NCI-H1930 (cell line): ENCODE data around the gene MORC2.
A peak's percentile ranks its signal among the peaks of the same experiment; 100 is the strongest.

Experiments
- DNase-seq, 2 experiments: peaks; one replicate each; lab custom pipeline; 2025; lab: John Stamatoyannopoulos, UW

The MORC2 gene

DNA sequence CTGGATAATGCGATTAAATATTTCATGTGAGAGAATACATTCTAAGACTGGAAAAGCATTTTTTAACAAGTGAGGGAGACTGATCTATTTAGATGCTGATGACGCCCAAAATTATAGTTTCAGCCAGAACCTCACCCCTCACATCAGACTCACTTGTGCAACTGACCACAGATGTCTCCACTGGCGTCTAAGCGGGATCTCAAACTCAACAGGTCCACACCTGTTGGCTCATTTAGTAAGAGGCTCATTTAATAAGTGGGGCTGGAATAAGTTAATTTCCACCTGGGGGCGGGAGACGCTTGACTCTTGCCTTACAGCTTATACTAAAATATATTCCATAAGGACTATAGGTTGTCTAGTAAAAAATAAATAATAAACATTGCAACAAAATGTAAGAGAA lies 47.5 kb downstream of the MORC2 start:
- no peak for DNase-seq

DNA sequence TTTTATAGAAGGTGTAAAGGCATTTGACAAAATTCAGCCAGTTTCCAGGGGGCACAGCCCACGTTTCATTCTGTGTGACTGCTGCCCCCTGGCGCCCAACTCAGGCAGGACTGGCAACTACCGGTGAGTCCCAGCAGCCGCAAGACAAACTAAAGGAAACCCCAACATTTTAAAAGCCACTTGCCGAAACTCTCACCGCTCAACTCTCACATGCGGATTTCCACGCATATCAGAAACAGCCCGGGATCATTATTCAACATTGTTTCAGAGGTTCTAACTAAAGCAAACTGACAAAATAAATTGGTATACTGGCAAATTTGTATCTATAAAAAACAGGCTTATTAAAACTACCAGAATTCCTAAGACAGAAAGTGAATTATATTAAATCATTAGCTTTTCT lies 48.2 kb downstream of the MORC2 start:
- peak in 1 of 2 experiments; percentile 60 for DNase-seq

DNA sequence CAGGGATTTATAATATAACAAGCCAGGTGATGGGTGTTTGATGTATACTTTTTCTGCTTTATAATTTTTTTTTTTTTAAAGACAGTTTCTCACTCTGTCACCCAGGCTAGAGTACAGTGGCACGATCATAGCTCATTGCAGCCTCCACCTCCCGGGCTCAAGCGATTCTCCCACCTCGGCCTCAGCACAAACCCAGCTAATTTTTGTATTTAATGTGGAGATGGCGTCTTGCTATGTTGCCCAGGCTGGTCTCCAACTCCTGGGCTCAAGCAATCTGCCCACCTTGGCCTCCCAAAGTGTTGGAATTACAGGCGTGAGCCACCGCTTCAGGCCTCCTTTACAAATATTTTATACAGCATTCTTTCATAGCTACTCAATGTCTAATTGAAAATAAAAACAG lies 48.6 kb downstream of the MORC2 start:
- DNase-seq, result no peak

DNA sequence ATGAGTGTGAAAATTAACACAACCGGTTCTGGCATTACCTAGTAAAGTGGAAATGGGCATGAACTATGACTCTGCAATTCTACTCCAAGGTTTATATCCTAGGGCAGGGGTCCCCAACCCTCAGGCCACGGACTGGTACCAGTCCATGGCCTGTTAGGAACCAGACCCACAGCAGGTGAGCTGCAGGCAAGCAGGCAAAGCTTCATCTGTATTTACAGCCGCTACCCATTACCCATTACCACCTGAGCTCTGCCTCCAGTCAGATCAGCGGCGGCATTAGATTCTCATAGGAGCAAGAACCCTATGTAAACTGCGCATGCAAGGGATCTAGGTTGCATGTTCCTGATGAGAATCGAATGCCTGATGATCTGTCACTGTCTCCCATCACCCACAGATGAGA lies 49.8 kb downstream of the MORC2 start:
- DNase-seq, result no peak

DNA sequence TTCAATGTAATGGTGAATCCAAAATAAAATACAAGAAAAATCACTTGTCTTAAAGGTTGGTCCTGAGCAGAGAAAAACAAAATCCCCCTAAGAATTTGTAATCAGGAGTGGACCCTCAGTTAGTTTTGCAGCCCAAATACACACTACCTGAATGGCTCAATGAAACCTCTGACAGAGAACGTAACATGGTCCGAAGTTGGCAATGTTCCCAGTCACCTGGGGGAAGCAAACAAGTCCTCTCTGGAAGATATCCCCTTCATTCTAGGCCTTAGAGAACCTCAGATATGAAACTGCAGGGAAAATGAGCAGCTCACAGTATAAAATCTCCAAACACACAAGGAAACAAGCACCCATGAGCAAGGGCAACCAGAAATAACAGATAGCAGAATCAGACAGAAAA lies 58.2 kb downstream of the MORC2 start:
- DNase-seq, result no peak

DNA sequence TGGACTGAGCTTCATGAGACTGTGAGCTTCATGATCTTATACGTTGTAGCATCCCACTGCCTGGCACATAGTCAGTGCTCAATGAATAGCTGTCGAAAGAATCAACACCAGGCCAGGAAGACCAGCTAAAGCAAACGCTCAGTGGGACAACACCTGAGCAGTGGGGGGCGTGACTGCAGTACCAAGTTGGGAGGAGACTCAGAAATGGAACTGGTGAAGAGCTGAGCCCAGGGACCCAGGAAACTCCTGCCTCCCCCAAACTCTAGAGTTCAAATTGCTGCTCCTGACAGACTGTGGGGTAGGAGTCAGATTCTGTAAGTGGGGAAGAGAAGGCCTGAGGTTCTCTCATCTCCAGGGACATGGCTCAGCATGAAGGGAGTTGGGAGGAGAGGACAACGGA lies 59.3 kb downstream of the MORC2 start:
- DNase-seq, result no peak

DNA sequence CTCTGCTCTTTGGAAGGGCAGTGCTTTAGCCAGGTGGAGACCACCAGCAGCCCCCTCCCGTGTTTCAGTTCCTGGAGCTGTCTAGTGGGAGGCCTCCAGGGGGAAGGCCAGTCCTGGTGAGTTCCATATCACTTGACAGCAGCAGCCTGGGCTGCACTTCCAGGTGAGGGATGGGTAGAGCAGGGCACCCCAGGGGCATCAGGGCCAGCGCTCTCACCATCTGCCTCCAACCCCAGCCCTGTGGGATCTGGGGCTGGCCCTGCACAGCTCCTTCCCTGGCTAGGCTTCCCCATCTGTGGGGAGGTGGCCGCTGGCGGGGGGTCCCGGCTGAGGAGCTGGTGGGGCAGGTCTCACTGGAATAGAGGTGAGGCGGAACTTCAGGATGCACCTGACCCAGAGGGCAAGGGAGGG lies 60.5 kb downstream of the MORC2 start:
- DNase-seq, result no peak

DNA sequence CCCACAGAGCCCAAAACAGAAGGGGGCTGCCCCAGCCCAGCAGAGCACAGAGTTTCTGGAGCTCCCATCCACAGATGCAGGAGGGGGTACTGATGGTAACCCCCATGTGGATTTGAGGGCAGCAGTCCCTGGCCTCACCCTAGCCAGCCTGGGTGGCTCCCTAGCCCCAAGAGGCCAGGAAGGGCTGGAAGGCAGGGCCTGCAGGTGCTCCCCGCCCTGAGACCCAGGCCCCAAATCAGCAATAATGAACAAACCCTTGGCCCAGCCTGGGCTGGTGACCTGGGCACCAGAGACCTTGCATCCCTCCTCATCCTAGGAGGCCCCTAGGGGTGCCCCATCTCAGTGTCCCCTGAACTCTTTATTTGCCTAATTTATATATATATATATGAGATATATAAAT lies 61.6 kb downstream of the MORC2 start:
- DNase-seq, result no peak

DNA sequence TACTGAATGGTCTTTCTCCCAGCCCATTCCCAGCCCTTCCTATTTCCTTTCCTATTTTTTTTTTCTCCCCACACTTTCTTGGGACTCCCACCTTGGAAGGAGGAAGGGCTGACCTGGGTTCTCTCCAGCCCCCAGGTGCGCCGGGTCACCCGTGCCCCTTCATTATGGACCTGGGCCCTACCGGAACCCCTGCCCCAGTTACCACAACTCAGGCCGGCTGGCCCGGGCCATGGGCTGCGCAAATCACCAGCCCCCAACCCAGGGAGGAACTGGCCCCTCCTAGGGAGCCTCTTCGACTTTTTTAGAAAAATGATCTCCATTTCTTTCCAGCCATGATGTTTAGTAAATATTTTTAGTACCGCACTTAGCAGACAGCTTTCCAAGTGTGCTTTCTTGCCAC lies 62.2 kb downstream of the MORC2 start:
- no peak for DNase-seq

DNA sequence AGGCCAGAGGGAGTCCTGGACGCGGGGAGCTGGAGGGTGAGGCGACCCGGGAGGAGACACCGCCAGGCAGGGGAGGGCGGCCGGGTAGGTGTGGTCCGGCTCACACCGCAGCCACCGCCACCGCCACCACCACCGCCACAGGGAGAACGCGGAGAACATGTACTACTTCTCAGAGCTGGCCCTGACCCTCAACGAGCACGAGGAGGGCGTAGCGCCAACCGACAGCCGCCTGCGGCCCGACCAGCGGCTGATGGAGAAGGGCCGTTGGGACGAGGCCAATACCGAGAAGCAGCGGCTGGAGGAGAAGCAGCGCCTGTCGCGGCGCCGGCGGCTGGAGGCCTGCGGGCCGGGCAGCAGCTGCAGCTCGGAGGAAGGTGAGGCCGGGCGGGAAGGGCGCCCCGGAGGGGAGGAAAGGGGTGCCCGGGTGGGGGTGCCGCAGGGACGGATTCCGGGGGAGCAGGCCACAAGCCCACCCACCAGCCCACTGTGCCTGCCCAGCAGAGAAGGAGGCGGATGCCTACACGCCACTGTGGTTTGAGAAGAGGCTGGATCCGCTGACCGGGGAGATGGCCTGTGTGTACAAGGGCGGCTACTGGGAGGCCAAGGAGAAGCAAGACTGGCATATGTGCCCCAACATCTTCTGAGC lies 62.8 kb downstream of the MORC2 start:
- DNase-seq, result no peak

DNA sequence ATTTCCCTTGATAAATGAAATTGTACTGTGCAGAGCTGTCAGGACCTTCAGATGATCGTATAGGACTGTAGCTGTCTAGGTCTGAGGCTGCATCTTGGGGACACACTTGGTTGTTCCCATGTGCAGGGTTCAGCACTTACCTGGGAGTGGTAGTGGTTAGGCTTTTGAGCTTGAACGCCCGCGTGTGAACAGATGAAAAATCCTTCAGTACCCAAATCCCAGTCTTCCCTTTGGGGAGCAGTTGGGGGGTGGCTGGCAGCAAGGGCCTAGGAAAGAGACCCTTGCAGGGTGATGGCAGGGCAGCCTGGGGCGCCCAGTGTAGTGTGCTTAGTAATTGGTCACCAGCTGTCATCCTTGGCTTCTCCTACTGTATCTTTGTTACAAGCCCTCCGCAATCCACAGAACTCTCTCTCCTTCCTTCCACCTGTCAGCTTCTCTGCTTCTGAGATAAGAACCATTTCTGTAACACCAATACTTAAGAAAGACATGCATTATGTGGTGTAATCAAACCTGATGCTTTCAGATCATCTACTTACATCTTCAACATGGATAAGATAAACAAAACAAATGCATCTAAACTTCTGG lies 64.6 kb downstream of the MORC2 start:
- DNase-seq, result no peak

DNA sequence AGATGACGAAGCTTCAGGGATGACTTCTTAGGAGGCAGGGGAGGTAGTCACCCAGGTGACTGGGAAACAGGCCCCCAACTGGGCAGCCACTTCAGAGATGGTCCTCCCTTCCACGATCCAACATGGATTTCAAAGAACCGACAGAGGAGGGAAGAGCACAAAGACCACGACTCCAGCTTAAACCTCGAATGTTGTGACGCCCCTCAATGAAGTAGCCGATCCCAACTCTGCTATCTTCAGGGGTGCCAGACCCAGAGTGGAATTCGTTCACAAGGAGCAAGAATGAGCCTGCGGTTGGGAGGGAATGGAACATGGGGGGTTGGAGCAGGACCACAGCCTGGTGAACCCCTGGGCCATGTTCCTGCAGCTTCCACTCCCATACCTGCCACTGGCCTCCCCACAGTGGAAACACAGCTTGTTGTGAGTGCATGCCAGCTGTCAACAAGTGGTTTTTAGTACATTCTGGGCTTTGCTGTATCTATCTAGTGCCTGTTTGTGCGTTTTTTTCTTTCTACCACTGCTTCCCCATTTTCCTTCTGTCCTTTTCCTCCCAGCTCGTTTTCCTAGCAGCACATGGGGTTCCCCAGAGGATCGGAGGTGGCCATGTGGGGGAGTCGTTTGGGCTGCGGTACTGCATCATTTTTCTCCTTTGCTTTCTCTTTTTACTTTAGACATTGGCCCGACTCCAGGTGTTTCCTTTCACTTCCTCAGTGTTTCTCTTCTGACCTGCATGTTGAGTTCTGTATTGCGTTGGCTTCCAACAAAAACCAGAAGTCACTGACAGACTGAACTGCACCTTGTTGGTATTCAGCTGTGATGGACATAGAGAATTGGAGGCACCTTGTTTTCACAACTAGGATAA lies 65.8 kb downstream of the MORC2 start:
- no peak for DNase-seq

DNA sequence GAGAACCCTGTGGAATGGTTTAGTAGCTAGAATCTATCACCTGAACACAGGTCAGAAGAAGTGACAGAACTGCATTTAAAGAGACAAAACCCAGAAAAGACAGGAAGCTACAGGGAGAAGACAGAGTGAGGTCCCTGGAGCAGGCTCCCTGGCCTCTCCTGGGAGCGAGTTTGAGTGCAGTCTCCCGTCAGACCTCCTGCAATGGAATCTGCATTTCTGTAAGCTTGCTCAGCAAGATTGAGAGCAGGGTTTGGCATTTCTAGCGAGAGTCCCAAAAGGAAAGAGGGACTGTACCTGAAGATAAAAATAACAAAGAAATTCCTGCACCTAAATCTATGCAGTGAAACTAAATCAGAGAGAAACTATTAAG lies 74.2 kb downstream of the MORC2 start:
- DNase-seq, result no peak

DNA sequence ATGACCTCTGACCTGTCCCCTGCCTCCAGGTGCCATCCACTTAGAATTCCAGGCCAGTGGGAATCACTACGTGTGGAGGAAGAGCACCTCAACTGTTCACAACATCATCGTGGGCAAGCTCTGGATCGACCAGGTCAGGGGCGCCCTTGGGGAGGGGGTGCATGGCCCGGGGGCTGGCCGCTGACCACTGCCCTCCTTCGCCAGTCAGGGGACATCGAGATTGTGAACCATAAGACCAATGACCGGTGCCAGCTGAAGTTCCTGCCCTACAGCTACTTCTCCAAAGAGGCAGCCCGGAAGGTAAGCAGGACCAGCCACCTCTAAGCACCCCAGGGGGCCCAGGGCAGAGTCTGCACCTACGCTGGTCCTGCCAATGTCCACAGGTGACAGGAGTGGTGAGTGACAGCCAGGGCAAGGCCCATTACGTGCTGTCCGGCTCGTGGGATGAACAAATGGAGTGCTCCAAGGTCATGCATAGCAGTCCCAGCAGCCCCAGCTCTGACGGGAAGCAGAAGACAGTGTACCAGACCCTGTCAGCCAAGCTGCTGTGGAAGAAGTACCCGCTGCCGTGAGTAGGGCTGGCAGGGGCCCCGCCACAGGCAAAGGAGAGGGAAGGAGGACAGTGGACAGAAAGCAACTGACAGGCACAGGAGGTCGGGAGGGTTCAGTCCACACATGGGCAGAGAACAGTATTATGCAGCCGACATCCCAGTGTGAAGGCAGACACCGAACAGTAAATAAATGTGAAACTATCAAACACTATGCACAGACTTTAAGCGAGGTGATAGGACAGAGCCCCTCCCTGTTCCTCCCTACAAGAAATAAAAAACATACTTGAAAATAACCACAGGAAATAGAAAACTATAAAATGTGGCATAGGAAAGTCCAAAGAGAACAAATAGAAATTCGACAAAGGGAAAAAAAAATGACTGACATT lies 74.9 kb downstream of the MORC2 start:
- DNase-seq, result no peak

DNA sequence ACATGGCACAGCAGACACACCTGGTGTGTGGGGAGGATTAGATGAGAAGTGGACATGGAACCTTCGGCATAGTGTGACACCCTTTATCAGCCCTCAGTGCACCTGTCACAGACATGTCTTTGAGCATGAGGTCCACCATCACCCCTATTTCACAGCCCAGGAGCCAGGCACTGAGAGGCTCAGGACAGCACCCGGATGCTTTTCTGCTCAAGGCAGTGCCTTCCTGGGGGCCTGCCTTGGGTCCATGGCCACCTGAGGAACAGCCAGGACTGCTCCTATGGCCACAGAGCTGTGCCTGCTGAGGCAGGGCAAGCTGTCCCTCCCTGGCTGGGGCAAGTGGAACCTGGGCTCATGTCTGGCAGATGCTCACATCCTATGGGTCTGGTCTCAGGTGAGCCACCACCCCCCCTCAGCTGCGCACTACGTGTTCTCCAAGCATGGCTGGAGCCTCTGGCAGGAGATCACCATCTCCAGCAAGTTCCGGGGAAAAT lies 75.8 kb downstream of the MORC2 start:
- DNase-seq, result no peak

DNA sequence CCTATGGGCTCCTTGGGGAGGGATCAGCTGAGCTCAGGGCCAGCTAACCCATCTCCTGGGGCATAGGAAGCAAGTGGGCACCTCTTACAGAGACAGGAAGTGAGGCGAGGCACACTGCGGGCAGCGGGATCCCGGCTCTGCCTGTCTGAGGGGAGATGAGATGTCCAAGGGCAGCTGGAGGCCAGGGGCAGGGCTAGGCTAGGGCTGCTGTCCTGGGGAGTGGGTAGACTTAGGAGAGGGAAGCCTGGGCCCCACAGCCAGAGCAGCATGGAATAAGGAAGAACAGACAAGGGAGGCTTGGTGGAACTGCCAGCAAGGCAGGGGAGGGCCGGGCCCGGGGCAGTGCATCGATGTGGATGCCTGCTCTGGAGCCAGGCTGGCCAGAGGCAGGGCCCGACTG lies 76.3 kb downstream of the MORC2 start:
- DNase-seq, result no peak

DNA sequence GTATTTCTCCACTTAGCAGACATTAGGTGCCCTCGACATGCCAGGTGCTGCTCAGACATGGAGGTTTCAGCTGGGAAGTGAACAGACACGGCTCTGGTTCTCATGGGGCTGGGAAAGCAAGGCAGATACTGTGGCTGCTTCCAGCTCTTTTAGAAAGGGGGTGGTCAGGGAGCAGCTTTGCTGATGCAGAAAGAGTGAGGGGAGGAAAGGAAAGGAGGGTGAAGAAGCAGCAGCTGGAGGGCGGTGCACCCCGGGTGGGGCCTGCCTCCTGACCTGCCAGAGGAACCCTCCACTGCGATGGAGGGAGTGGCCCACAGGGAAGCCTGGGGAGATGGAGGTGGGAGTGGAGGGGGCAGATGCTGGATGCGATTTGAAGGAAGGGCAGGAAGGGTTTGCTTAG lies 76.8 kb downstream of the MORC2 start:
- no peak for DNase-seq

DNA sequence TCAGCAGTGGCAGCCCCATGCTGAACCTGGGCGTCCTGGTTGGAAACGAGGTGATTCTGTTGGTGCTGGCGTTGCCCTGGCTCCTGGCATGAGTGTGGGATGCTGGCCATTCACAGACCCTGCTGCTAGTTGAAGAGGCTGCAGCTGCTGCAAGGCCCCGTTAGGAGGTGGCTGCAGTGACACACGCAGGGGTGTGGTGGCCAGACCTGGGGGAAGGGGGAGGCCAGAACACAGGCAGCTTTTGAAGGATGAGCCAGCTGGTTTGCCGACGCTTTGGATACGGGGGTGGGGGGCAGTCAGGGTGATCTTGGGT lies 77.2 kb downstream of the MORC2 start:
- no peak for DNase-seq

DNA sequence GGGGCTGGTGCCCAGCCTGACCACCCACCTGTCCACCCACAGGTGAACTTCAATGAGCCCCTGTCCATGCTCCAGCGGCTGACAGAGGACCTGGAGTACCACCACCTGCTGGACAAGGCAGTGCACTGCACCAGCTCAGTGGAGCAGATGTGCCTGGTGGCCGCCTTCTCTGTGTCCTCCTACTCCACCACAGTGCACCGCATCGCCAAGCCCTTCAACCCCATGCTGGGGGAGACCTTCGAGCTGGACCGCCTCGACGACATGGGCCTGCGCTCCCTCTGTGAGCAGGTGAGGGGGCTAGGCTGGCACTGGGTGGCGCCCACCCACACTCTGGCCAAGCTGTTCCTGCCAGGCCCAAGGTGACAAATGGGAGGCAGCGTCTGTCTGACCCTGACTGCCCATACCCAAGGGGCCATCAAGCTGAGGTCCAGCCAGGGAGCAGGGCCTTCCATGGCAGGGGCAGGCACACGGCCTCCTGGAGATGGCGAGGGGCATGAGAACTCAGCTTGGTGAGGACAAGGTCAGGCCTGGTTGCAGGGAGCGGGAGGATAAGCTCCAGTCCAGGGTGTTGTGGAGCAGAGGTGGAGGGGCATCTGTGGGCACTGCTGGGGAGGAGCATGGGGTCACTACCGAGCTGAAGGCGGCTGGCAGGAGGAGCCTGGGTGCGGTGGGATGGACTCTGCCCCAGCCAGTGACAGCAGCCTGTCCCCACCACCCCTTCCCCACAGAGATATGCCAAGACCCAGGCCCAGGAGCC lies 77.7 kb downstream of the MORC2 start:
- DNase-seq, result no peak

DNA sequence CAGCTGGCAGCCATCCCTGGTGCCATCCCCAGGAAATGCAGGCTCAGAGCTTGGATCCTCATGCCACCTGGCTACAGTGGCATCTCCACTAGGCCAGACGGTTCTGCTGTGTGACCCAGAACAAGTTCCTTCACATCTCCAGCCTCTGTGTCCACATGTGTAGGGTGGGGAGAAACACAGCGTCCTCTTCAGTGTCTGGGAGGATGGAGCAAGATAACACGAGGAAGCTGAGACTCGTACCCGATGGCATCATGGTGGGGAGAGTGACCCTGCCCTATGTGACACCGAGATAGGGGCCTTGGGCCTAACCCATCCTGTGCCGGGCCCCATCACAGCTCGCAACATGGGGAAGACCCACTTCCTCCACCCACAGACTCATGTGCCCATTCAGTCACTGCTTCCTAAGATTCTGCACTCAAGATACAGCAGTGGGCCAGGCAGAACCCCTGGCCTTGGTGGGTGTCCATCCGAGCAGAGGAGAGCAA lies 78.5 kb downstream of the MORC2 start:
- DNase-seq, result no peak

DNA sequence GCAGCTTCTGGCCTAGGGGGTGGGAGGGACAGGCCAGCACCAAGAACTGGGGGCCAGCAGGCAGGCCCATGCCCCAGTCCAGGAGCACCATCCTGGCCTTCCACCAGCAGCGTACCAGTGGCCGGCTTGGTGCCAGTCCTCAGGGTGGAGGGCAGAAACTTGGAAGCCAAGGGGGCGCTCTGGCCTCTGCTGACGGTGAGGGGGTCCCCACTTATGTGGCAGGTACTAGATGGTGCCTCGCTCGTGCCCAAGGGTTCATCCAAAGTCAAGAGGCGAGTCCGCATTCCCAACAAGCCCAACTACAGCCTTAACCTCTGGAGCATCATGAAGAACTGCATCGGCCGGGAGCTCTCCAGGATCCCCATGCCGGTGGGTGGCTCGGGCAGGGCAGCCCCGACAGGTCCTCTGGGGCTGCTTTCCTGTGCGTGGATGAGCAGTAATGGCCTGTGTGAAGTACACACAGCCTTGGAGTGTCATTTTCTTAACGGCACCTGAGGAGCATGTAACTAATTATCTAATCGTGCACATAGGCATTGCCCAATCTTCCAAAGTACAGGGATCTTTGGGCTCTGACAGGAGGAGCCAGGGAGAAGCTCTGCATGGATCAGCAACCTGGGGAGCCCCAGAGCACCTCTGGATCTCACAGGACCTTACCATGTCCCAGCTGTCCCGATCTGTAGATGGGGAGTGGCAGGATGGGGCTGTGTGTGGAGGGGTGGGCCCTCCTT lies 79.1 kb downstream of the MORC2 start:
- no peak for DNase-seq
